Kidney epithelial cell (primary cell): ENCODE measurements around the gene TKT. TPM values are rescaled to one million over a fixed set of nuclear protein-coding genes. Genes with fewer than 3 reads are reported as not detected.

Experiments
- DNase-seq: peaks from one replicate; pipeline ENCODE4 v3.0.0-alpha.2; 2010; ENCODE audit warnings: low read depth
- H3K27me3 ChIP-seq: 2 replicates; pipeline ENCODE4 v1.6.0; 2011; ENCODE audit warnings: low read length; ENCODE audit not compliant: control insufficient read depth, insufficient read depth
- H3K36me3 ChIP-seq: 2 replicates; pipeline ENCODE4 v1.5.1; 2011; ENCODE audit warnings: low read length; ENCODE audit not compliant: control insufficient read depth, insufficient read depth
- H3K4me3 ChIP-seq: 2 replicates; pipeline ENCODE4 v1.5.1; 2011; ENCODE audit warnings: low read depth, mild to moderate bottlenecking, control low read depth, low read length
- CTCF ChIP-seq: IDR thresholded peaks from 2 replicates; pipeline ENCODE4 v1.5.1; 2011; ENCODE audit warnings: mild to moderate bottlenecking, moderate library complexity, low read length, control low read depth, inconsistent platforms; ENCODE audit not compliant: insufficient read depth, poor library complexity, severe bottlenecking
- total RNA-seq: library from RNA; depleted of rRNA; stranded (reverse); fragments of >200 nt; gene quantifications from 2 replicates; pipeline ENCODE4 v1.2.3, GENCODE V29; 2015

Gene TKT
- total RNA-seq, 1 donor from 2014 or later: 373 TPM

GRCh38 chr3:53178246-53178645 lies 77.6 kb downstream of the TKT start:
- TF ChIP-seq CTCF: no peak
- peaks cover 5% of the 10 kb centered on the region for H3K36me3 ChIP-seq
- no peak overlapping the region for H3K4me3 ChIP-seq
- DNase-seq: no peak
- no peaks in the 10 kb centered on the region for H3K27me3 ChIP-seq

GRCh38 chr3:53175613-53176540 lies 79.9 kb downstream of the TKT start:
- Histone ChIP-seq H3K36me3 (peaks cover 5% of the 10 kb centered on the region), H3K4me3 (no peak overlapping the region), H3K27me3 (no peaks in the 10 kb centered on the region)
- no peak for DNase-seq
- no peak for TF ChIP-seq CTCF

Other genes starting within 250 kb of the TKT start
- 6.1 and 15.6 TPM in 2 replicates for gene SFMBT1, start 209.9 kb downstream of the TKT start, total RNA-seq
- gene RFT1, start 125.6 kb downstream of the TKT start, total RNA-seq: 18.6 and 20.3 TPM in 2 replicates
- gene PRKCD, start 94.8 kb downstream of the TKT start, total RNA-seq: 6.9 and 10.1 TPM in 2 replicates
- 15.6 and 21.0 TPM in 2 replicates for gene DCP1A, start 91.5 kb upstream of the TKT start, total RNA-seq
- gene CACNA1D, start 238.6 kb upstream of the TKT start, total RNA-seq: 0.21 and 0.55 TPM in 2 replicates